ENCODE data around the gene IL5RA. TPM values are rescaled to one million over a fixed set of nuclear protein-coding genes. Genes with fewer than 3 reads are reported as not detected.

Gene IL5RA
- not detected in 2 replicates for total RNA-seq

GRCh38 chr3:3110299-3110630 lies at the start of gene IL5RA:
Gene IL5RA (minus strand): TSS chr3:3110374. CDS start chr3:3104984, 5,390 bp downstream.
- DNase-seq (no peak), ATAC-seq (ENCODE audit: low read depth) (peak; percentile 56)
- ChIA-PET POLR2A (no interaction called here), CTCF (no interaction called here)
- intact Hi-C loops (cut with micrococcal nuclease), result loop anchor here (2.0 kb wide), 1 partner anchor 21 kb away; no protein-coding TSS in a partner anchor
- TF ChIP-seq CTCF (IDR thresholded peaks at IDR 0.05), result no peak
- Mint-ChIP-seq H3K27me3 (peaks cover 3% of the 10 kb centered on the region), H3K36me3 (ENCODE audit: low read depth) (no peaks in the 10 kb centered on the region), H3K27ac (peak within 1 kb of the TSS; percentile 59), H3K9me3 (no peaks in the 10 kb centered on the region), H3K4me3 (peak within 1 kb of the TSS; percentile 35), H3K4me1 (peaks cover 37% of the 10 kb centered on the region)

- no peak for TF ChIP-seq CTCF (IDR thresholded peaks at IDR 0.05)
- H3K27me3 Mint-ChIP-seq, result no peaks in the 10 kb centered on the region
- H3K4me3 Mint-ChIP-seq, result no peak overlapping the region
- H3K4me1 Mint-ChIP-seq, result no peaks in the 10 kb centered on the region
- ChIA-PET POLR2A (no interaction called here), CTCF (no interaction called here)
- DNase-seq, result no peak
- intact Hi-C loops (cut with micrococcal nuclease), result loop anchor here (2.0 kb wide), 1 partner anchor 15 kb away; no protein-coding TSS in a partner anchor
- no peaks in the 10 kb centered on the region for H3K9me3 Mint-ChIP-seq
- no peak for ATAC-seq (ENCODE audit: low read depth)
- H3K27ac Mint-ChIP-seq, result no peak overlapping the region
- H3K36me3 Mint-ChIP-seq (ENCODE audit: low read depth), result peaks cover 80% of the 10 kb centered on the region
These were observed 47.3 kb upstream of the IL5RA start for GRCh38 chr3:3157484-3157883.

GRCh38 chr3:3154879-3155610 lies 44.9 kb upstream of the IL5RA start:
- no peak for TF ChIP-seq CTCF (IDR thresholded peaks at IDR 0.05)
- H3K27ac Mint-ChIP-seq, result no peak overlapping the region
- H3K27me3 Mint-ChIP-seq, result no peaks in the 10 kb centered on the region
- ChIA-PET POLR2A (no interaction called here), CTCF (no interaction called here)
- H3K4me3 Mint-ChIP-seq, result no peak overlapping the region
- DNase-seq, result no peak
- intact Hi-C loops (cut with micrococcal nuclease), result no loop called here
- H3K36me3 Mint-ChIP-seq (ENCODE audit: low read depth), result peaks cover 83% of the 10 kb centered on the region
- ATAC-seq (ENCODE audit: low read depth), result no peak
- no peaks in the 10 kb centered on the region for H3K9me3 Mint-ChIP-seq
- no peaks in the 10 kb centered on the region for H3K4me1 Mint-ChIP-seq

GRCh38 chr3:3151513-3151912 lies 41.3 kb upstream of the IL5RA start:
- no peak overlapping the region for H3K4me3 Mint-ChIP-seq
- ATAC-seq (ENCODE audit: low read depth) (no peak), DNase-seq (no peak)
- H3K36me3 Mint-ChIP-seq (ENCODE audit: low read depth), result peaks cover 79% of the 10 kb centered on the region
- intact Hi-C loops (cut with micrococcal nuclease), result no loop called here
- H3K27ac Mint-ChIP-seq, result no peak overlapping the region
- H3K9me3 Mint-ChIP-seq, result no peaks in the 10 kb centered on the region
- H3K4me1 Mint-ChIP-seq, result no peaks in the 10 kb centered on the region
- CTCF ChIA-PET, result interaction anchor here (0.7 kb wide), 1 partner anchor 326 kb away, joined by 3 read pairs; no protein-coding TSS in a partner anchor
- POLR2A ChIA-PET, result no interaction called here
- no peak for TF ChIP-seq CTCF (IDR thresholded peaks at IDR 0.05)
- H3K27me3 Mint-ChIP-seq, result no peaks in the 10 kb centered on the region

GRCh38 chr3:3149560-3149959 lies 39.4 kb upstream of the IL5RA start:
- ChIA-PET CTCF (no interaction called here), POLR2A (no interaction called here)
- Mint-ChIP-seq H3K4me1 (no peaks in the 10 kb centered on the region), H3K4me3 (no peak overlapping the region), H3K9me3 (no peaks in the 10 kb centered on the region), H3K36me3 (ENCODE audit: low read depth) (peaks cover 80% of the 10 kb centered on the region), H3K27ac (no peak overlapping the region), H3K27me3 (no peaks in the 10 kb centered on the region)
- no peak for ATAC-seq (ENCODE audit: low read depth)
- no peak for DNase-seq
- no peak for TF ChIP-seq CTCF (IDR thresholded peaks at IDR 0.05)
- intact Hi-C loops (cut with micrococcal nuclease), result no loop called here
